ENCODE data around the gene KCTD13. TPM values are rescaled to one million over a fixed set of nuclear protein-coding genes. Genes with fewer than 3 reads are reported as not detected.
A peak's percentile ranks its signal among the peaks of the same experiment; 100 is the strongest.

The KCTD13 gene, protein sequence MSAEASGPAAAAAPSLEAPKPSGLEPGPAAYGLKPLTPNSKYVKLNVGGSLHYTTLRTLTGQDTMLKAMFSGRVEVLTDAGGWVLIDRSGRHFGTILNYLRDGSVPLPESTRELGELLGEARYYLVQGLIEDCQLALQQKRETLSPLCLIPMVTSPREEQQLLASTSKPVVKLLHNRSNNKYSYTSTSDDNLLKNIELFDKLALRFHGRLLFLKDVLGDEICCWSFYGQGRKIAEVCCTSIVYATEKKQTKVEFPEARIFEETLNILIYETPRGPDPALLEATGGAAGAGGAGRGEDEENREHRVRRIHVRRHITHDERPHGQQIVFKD
- 10 to 100 TPM; 29.2 to 37.1 TPM for total RNA-seq

DNA sequence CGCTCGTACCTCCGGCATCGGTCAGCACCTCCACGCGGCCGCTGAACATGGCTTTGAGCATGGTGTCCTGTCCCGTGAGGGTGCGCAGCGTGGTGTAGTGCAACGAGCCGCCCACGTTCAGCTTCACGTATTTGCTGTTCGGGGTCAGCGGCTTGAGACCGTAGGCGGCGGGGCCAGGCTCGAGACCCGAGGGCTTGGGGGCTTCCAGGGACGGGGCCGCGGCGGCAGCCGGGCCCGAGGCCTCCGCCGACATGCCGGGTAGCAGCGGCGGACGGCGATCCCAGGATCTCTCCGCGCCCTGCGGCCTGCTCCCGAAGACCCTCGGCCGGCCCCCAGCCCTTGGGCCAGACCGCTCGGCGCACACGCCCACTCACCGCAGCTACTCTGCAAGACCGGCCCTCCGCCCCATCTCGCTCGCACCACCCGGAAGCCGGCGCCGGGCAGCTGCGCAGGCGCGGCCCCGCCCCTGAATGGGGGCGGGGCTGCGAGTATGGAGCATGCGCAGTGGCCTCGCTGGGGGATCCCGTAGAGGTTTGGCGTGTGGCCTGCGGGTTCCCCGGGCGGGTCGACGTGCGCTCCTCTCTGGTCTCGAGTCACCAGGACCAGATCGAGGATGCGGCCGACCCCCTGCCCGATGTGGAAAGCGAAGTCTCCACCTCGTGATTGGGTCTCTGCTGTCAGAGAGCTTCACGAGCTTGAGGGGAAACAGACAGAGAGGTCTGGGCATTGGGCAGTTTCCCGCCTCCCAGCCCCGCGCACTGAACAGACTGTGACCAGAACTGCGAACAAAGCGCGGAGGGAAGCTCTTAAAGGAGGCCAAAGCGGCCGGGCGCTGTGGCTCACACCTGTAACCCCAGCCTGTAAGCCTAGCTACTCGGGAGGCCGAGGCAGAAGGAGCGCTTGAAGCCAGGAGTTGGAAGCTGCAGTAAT is at the start of gene KCTD13:
Gene KCTD13 (minus strand): TSS at position 446 of the 930 bp plus-strand sequence. CDS start 193 bp downstream, at position 253.
- Histone ChIP-seq H3K4me3 (peak within 1 kb of the TSS; percentile 93), H3K27me3 (replicated peaks; ENCODE audit: insufficient read depth) (no peaks in the 10 kb centered on the region), H3K36me3 (peaks cover 8% of the 10 kb centered on the region), H3K27ac (peak within 1 kb of the TSS; percentile 73 to 79), H3K4me1 (ENCODE audit: control insufficient read depth in 1 of 2, low read depth in 2 of 2) (peaks cover 6 to 21% of the 10 kb centered on the region in 2 donors), H3K9me3 (no peaks in the 10 kb centered on the region)
- TF ChIP-seq, protein P1, sequence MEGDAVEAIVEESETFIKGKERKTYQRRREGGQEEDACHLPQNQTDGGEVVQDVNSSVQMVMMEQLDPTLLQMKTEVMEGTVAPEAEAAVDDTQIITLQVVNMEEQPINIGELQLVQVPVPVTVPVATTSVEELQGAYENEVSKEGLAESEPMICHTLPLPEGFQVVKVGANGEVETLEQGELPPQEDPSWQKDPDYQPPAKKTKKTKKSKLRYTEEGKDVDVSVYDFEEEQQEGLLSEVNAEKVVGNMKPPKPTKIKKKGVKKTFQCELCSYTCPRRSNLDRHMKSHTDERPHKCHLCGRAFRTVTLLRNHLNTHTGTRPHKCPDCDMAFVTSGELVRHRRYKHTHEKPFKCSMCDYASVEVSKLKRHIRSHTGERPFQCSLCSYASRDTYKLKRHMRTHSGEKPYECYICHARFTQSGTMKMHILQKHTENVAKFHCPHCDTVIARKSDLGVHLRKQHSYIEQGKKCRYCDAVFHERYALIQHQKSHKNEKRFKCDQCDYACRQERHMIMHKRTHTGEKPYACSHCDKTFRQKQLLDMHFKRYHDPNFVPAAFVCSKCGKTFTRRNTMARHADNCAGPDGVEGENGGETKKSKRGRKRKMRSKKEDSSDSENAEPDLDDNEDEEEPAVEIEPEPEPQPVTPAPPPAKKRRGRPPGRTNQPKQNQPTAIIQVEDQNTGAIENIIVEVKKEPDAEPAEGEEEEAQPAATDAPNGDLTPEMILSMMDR (IDR thresholded peaks at IDR 0.05), result no peak
- peak; percentile 92 for ATAC-seq (ENCODE audit: insufficient number of reproducible peaks, low FRiP score, low read depth)
- peak; percentile 40 for DNase-seq (ENCODE audit: low spot score)

DNA sequence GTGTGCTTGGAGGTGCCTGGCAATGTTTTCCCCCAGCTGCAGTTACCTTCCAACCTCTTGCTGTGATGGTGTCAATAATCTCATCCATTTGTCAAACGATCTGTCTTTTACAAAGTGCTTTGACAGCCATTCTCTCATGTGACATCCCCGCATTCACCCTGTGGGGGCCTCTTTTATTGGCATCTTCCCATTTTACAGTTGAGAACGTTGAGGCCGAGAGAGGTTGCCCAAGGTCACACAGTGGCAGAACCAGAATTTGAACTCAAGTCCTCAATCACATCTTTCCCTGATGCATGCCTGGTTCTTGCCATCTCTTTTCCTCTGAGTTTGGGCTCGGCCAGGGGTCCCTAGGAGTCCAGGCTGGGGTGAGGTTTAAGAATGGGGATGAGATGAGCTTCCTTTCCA is 49.1 kb upstream of the KCTD13 start:
- no peaks in the 10 kb centered on the region for H3K9me3 ChIP-seq
- TF ChIP-seq, protein P1 (IDR thresholded peaks at IDR 0.05), result no peak
- ATAC-seq (ENCODE audit: insufficient number of reproducible peaks, low FRiP score, low read depth) (no peak), DNase-seq (ENCODE audit: low spot score) (no peak)
- no peaks in the 10 kb centered on the region for H3K27me3 ChIP-seq (replicated peaks; ENCODE audit: insufficient read depth)
- H3K27ac ChIP-seq, result peak overlapping the region in 1 of 2 donors; percentile 90
- peak overlapping the region; percentile 98 for H3K4me3 ChIP-seq
- peaks cover 16% of the 10 kb centered on the region for H3K36me3 ChIP-seq
- H3K4me1 ChIP-seq (ENCODE audit: control insufficient read depth in 1 of 2, low read depth in 2 of 2), result peaks cover 20 to 39% of the 10 kb centered on the region in 2 donors

DNA sequence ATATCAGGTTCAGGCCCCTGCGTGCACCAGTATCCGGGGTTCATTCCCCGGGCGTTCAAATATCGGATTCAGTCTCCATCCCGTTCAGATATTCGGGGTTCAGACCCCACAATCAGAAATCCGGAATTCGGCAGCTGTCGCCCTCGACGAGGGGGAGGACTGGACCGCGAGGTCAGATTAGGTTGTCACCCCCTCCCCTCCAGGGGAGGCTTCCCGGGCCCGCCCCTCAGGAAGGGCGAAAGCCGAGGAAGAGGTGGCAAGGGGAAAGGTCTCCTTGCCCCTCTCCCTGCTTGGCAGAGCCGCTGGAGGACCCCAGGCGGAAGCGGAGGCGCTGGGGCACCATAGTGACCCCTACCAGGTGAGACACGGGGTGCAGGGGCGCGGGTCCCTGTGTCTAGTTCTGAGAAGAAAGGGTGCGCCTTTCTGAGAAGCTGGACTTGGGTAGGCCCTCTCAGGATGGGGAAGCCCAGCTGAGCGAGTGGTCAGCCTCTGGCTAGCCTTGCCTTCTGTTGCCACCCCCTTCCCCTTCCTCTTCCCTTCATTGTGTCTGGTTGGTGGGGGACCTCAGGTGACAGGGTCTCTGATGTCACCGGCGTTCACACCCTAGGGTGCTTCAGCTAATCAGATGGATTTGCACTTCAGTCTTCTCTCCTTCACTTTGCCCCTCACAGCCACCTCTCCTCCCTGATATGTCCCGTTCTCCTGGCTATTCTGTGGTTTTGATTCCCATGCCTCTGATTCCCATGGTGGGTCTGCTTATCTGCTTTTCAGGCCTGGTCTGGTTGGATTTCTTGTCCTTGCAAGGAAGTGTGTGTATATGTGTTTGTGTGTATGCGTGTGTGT is 48.5 kb upstream of the KCTD13 start:
- no peak for DNase-seq (ENCODE audit: low spot score)
- H3K4me1 ChIP-seq (ENCODE audit: control insufficient read depth in 1 of 2, low read depth in 2 of 2), result peaks cover 20 to 39% of the 10 kb centered on the region in 2 donors
- ATAC-seq (ENCODE audit: insufficient number of reproducible peaks, low FRiP score, low read depth), result no peak
- TF ChIP-seq, protein P1 (IDR thresholded peaks at IDR 0.05), result no peak
- H3K27ac ChIP-seq, result peak overlapping the region; percentile 88 to 90
- H3K36me3 ChIP-seq, result peaks cover 14% of the 10 kb centered on the region
- H3K9me3 ChIP-seq, result no peaks in the 10 kb centered on the region
- H3K4me3 ChIP-seq, result peak overlapping the region; percentile 98
- H3K27me3 ChIP-seq (replicated peaks; ENCODE audit: insufficient read depth), result no peaks in the 10 kb centered on the region

DNA sequence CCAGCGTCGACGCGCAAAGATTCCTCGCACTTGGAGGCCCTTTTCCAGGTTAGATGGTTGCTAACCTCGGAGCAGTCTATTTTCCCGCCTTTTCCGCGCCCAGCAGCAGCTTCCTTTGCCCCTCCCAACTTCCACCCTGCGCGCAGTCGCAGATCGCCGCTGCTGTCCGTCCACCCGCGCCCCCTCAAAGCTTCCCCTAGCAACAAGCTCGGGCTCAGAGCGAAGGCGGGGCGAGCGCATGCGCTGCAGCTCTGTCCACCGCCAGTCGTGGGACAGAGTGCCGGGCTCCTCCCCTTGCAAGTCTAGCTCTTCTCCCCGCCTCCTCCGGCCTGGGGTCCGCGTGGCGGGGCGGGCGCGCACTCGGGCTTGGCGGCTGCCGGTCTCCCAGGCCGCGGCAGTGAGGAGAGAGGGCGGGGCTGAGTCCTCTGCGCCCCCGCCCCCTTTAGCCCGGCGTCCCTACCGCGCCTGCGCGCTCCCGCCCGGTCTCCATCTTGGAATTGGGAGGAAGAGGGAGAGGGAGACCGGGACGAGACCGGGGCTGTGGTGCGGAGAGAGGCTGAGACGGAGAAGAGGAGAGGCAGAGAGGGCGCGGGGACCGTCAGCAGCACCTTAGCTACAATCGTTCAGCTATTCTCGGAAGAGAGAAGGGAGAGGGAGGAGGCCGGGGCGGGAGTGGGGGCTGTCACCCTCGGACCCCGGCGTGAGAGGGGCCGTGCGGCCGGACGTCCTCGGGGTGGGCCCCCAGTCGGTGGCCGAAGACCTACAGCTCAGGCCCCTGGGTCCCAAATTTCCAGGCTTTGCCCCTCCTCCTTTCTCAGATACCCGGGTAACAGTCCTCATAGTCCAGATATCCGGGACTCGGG is 47.6 kb upstream of the KCTD13 start, which contains the start of gene TAOK2:
Gene TAOK2 (plus strand): TSS at position 485 of the 863 bp plus-strand sequence. CDS start 3,905 bp downstream, outside the sequence.
- Histone ChIP-seq H3K27me3 (replicated peaks; ENCODE audit: insufficient read depth) (no peaks in the 10 kb centered on the region), H3K27ac (peak within 1 kb of the TSS; percentile 88 to 90), H3K9me3 (no peaks in the 10 kb centered on the region), H3K36me3 (peaks cover 7% of the 10 kb centered on the region), H3K4me3 (peak within 1 kb of the TSS; percentile 98), H3K4me1 (ENCODE audit: control insufficient read depth in 1 of 2, low read depth in 2 of 2) (peaks cover 20 to 39% of the 10 kb centered on the region in 2 donors)
- DNase-seq (ENCODE audit: low spot score) (peak; percentile 91), ATAC-seq (ENCODE audit: insufficient number of reproducible peaks, low FRiP score, low read depth) (peak; percentile 83)
- TF ChIP-seq, protein P1 (IDR thresholded peaks at IDR 0.05), result no peak

Measured in thoracic aorta (tissue), 2 donors.